ENCODE measurements around the gene UQCR11. TPM values are rescaled to one million over a fixed set of nuclear protein-coding genes. Genes with fewer than 3 reads are reported as not detected.

UQCR11 gene
- total and polyA plus RNA-seq, 2 donors (not counting 3 experiments of a cell fraction or from before 2014, with no cell fraction given): 165 to 210 TPM

DNA sequence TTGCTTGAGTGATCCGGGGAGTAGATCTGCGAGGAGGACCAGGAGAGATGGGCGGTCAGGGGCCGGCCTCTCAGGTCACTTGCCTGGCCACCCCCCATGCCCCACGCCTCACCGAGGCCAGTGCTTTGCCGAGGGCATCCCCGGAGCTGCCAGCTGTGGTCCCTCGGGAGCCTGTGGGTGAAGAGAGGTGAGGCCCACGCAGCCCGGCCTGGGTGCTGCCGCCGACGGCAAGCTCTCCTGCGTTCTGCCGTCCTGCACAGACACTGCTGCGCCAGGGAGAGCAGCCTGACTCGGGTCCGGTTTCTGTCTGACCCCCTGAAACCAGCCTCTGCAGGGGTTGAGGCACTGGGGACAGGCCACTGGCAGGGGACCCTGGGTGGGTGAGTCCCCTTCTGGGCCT, 15.8 kb upstream of the UQCR11 start:
- Histone ChIP-seq H3K79me2 (ENCODE audit: control insufficient read depth, insufficient read depth, low read length) (peaks cover 2% of the 10 kb centered on the region), H3K9me3 (replicated peaks; ENCODE audit: control insufficient read depth, insufficient read depth, low read length) (no peaks in the 10 kb centered on the region), H3K9me1 (replicated peaks; ENCODE audit: control insufficient read depth, extremely low read depth, insufficient read depth, low read length) (no peaks in the 10 kb centered on the region), H3K27me3 (ENCODE audit: control insufficient read depth in 2 of 2, insufficient read depth in 2 of 2, low read length in 2 of 2) (no peaks in the 10 kb centered on the region), H3K9ac (replicated peaks; ENCODE audit: extremely low read depth, insufficient read depth, low read length) (no peak overlapping the region), H3K27ac (ENCODE audit: insufficient read depth, low read depth, low read length) (no peak overlapping the region), H3K4me1 (ENCODE audit: control insufficient read depth, extremely low read depth, insufficient read depth, low read length) (no peaks in the 10 kb centered on the region), H3K36me3 (ENCODE audit: control insufficient read depth in 2 of 2, extremely low read depth in 1 of 2, insufficient read depth in 2 of 2, low read length in 2 of 2) (peaks cover 23 to 50% of the 10 kb centered on the region in 2 experiments), H3K4me3 (replicated peaks in 1 of 3; ENCODE audit: insufficient read depth in 1 of 3, low read depth in 1 of 3, low read length in 3 of 3) (no peak overlapping the region), H3K4me2 (ENCODE audit: insufficient read depth, low read length) (no peak overlapping the region), H4K20me1 (replicated peaks; ENCODE audit: control insufficient read depth, extremely low read depth, insufficient read depth, low read length) (no peaks in the 10 kb centered on the region), H2AFZ (ENCODE audit: low read depth, low read length) (no peak overlapping the region)
- dilution Hi-C loops (cut with MboI; ENCODE audit: extremely low pct_ligation_motif_present, low sequenced_read_pairs): no loop called here
- DNase-seq (ENCODE audit: low read depth, low spot score): no peak
- CTCF ChIA-PET: no interaction called here
- FAIRE-seq: no peak
- BruUV-seq (replicated peaks): no TSS peak
- TF ChIP-seq, protein P1, sequence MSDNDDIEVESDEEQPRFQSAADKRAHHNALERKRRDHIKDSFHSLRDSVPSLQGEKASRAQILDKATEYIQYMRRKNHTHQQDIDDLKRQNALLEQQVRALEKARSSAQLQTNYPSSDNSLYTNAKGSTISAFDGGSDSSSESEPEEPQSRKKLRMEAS (IDR thresholded peaks at IDR 0.05; ENCODE audit: insufficient read depth, insufficient read length): no peak
- TF ChIP-seq, protein P2, sequence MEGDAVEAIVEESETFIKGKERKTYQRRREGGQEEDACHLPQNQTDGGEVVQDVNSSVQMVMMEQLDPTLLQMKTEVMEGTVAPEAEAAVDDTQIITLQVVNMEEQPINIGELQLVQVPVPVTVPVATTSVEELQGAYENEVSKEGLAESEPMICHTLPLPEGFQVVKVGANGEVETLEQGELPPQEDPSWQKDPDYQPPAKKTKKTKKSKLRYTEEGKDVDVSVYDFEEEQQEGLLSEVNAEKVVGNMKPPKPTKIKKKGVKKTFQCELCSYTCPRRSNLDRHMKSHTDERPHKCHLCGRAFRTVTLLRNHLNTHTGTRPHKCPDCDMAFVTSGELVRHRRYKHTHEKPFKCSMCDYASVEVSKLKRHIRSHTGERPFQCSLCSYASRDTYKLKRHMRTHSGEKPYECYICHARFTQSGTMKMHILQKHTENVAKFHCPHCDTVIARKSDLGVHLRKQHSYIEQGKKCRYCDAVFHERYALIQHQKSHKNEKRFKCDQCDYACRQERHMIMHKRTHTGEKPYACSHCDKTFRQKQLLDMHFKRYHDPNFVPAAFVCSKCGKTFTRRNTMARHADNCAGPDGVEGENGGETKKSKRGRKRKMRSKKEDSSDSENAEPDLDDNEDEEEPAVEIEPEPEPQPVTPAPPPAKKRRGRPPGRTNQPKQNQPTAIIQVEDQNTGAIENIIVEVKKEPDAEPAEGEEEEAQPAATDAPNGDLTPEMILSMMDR (IDR thresholded peaks at IDR 0.05; ENCODE audit: extremely low read depth in 1 of 2, insufficient read depth in 1 of 2, low read depth in 1 of 2, low read length in 2 of 2): no peak
- TF ChIP-seq EZH2 (IDR thresholded peaks at IDR 0.05; ENCODE audit: borderline replicate concordance, low read depth, low read length, severe bottlenecking): no peak
- no peak for TF ChIP-seq GATA2 (IDR thresholded peaks at IDR 0.05; ENCODE audit: insufficient read depth, insufficient read length, low read depth, low read length)
- no peak for TF ChIP-seq JUN (IDR thresholded peaks at IDR 0.05; ENCODE audit: borderline replicate concordance, insufficient read depth, insufficient read length, low read depth)
- no peak for TF ChIP-seq POLR2AphosphoS5 (IDR thresholded peaks at IDR 0.05; ENCODE audit: insufficient read depth, low read depth, low read length)
- TF ChIP-seq FOS (IDR thresholded peaks at IDR 0.05; ENCODE audit: borderline replicate concordance, insufficient read depth, low read length): no peak
- TF ChIP-seq MYC (IDR thresholded peaks at IDR 0.05; ENCODE audit: low read depth, low read length): no peak
- no peak for TF ChIP-seq POLR2A (IDR thresholded peaks at IDR 0.05; ENCODE audit: low read depth, low read length)
- intact Hi-C loops (cut with micrococcal nuclease): loop anchor here (5.0 kb wide), 1 partner anchor 146 kb away; no protein-coding TSS in a partner anchor
- POLR2A ChIA-PET: no interaction called here
